Measurements from ENCODE around the gene CPXM2.

The CPXM2 gene

GRCh38 chr10:123906884-123907652, 15.5 kb upstream of the CPXM2 start:
- DNase-seq (ENCODE audit: low read depth, low spot score), result peak; percentile 32
- H3K4me3 ChIP-seq (ENCODE audit: low read length), result no peak overlapping the region

GRCh38 chr10:123906296-123906695, 14.7 kb upstream of the CPXM2 start:
- H3K4me3 ChIP-seq (ENCODE audit: low read length), result no peak overlapping the region
- no peak for DNase-seq (ENCODE audit: low read depth, low spot score)

- no peak overlapping the region for H3K4me3 ChIP-seq (ENCODE audit: low read length)
- DNase-seq (ENCODE audit: low read depth, low spot score), result no peak
Measured at GRCh38 chr10:123904834-123905409, 13.3 kb upstream of the CPXM2 start.

- no peak for DNase-seq (ENCODE audit: low read depth, low spot score)
- H3K4me3 ChIP-seq (ENCODE audit: low read length), result no peak overlapping the region
Measured at GRCh38 chr10:123903621-123904020, 12.0 kb upstream of the CPXM2 start.

- no peak overlapping the region for H3K4me3 ChIP-seq (ENCODE audit: low read length)
Measured at GRCh38 chr10:123901621-123902020, 10.0 kb upstream of the CPXM2 start.

GRCh38 chr10:123897146-123897545, 5.5 kb upstream of the CPXM2 start:
- DNase-seq (ENCODE audit: low read depth, low spot score), result no peak
- H3K4me3 ChIP-seq (ENCODE audit: low read length), result no peak overlapping the region

More at GRCh38 chr10:123901621-123902020, 10.0 kb upstream of the CPXM2 start:
- no peak for DNase-seq (ENCODE audit: low read depth, low spot score)

- no peak for DNase-seq (ENCODE audit: low read depth, low spot score)
- H3K4me3 ChIP-seq (ENCODE audit: low read length), result no peak overlapping the region
Measured at GRCh38 chr10:123896246-123896927, 4.8 kb upstream of the CPXM2 start.

GRCh38 chr10:123893651-123894050, 2.0 kb upstream of the CPXM2 start:
- DNase-seq (ENCODE audit: low read depth, low spot score), result no peak
- no peak overlapping the region for H3K4me3 ChIP-seq (ENCODE audit: low read length)

GRCh38 chr10:123890756-123891143, 857 bp downstream of the CPXM2 start:
- no peak overlapping the region for H3K4me3 ChIP-seq (ENCODE audit: low read length)
- no peak for DNase-seq (ENCODE audit: low read depth, low spot score)

GRCh38 chr10:123890226-123890625, 1.4 kb downstream of the CPXM2 start:
- DNase-seq (ENCODE audit: low read depth, low spot score), result no peak
- no peak overlapping the region for H3K4me3 ChIP-seq (ENCODE audit: low read length)

- DNase-seq (ENCODE audit: low read depth, low spot score), result no peak
- no peak overlapping the region for H3K4me3 ChIP-seq (ENCODE audit: low read length)
Measured at GRCh38 chr10:123889821-123890220, 1.8 kb downstream of the CPXM2 start.

- H3K4me3 ChIP-seq (ENCODE audit: low read length), result no peak overlapping the region
- DNase-seq (ENCODE audit: low read depth, low spot score), result no peak
Measured at GRCh38 chr10:123888751-123889150, 2.9 kb downstream of the CPXM2 start.

- no peak for DNase-seq (ENCODE audit: low read depth, low spot score)
Measured at GRCh38 chr10:123888256-123888655, 3.4 kb downstream of the CPXM2 start.

GRCh38 chr10:123886292-123886691, 5.3 kb downstream of the CPXM2 start:
- no peak overlapping the region for H3K4me3 ChIP-seq (ENCODE audit: low read length)
- DNase-seq (ENCODE audit: low read depth, low spot score), result no peak

More at GRCh38 chr10:123888256-123888655, 3.4 kb downstream of the CPXM2 start:
- H3K4me3 ChIP-seq (ENCODE audit: low read length), result no peak overlapping the region

- H3K4me3 ChIP-seq (ENCODE audit: low read length), result no peak overlapping the region
- DNase-seq (ENCODE audit: low read depth, low spot score), result no peak
Measured at GRCh38 chr10:123885406-123886170, 6.0 kb downstream of the CPXM2 start.

- DNase-seq (ENCODE audit: low read depth, low spot score), result no peak
- no peak overlapping the region for H3K4me3 ChIP-seq (ENCODE audit: low read length)
Measured at GRCh38 chr10:123884907-123885381, 6.7 kb downstream of the CPXM2 start.

- DNase-seq (ENCODE audit: low read depth, low spot score), result no peak
- H3K4me3 ChIP-seq (ENCODE audit: low read length), result no peak overlapping the region
Measured at GRCh38 chr10:123884351-123884906, 7.2 kb downstream of the CPXM2 start.

- DNase-seq (ENCODE audit: low read depth, low spot score), result no peak
- no peak overlapping the region for H3K4me3 ChIP-seq (ENCODE audit: low read length)
Measured at GRCh38 chr10:123883673-123884320, 7.8 kb downstream of the CPXM2 start.
